Measurements from ENCODE around the gene TTBK2.

The TTBK2 gene

DNA sequence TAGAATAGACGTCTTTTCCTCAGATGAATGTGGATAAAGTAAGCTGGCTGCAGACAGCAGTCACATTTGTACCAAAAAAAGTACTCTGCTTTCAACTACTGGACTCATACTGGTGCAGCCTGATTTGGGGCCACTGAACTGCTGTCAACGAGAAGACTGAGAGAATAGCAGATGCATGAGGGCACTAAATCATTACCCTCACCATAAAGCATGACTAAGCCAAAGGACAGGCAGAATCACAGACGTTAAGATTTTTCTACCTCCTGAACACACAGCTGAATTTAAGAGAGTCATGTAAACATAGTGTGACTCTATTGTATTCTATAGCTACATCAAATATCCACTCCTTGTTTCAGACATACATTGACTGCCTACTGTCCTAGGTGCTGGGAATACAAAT lies 115.8 kb downstream of the TTBK2 start:
- Histone ChIP-seq H3F3A (ENCODE audit: insufficient read depth, low read length) (no peaks in the 10 kb centered on the region), H3K9ac (ENCODE audit: low read length) (no peak overlapping the region)

DNA sequence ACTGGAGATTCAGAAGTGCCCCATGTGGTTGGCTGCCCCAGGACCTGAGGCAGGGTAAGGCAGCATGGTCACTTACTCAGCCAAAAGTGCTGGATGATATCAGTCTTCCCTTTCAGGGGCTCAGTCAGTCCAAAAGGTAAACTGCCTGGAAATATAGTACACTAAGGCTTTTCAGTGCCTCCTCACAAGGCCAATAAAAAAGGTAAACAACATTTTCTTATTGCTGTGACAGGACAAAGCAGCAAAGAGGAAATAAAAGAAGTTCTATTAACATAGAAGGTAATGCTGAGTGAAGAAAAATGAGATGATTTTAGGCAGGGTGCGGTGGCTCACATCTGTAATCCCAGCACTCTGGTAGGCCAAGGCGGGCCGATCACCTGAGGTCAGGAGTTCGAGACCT lies 117.1 kb downstream of the TTBK2 start:
- no peak overlapping the region for H3K27ac ChIP-seq (ENCODE audit: low read depth, low read length, poor library complexity, severe bottlenecking)
- no peaks in the 10 kb centered on the region for H3K79me2 ChIP-seq (ENCODE audit: insufficient read depth, low read length)
- H3F3A ChIP-seq (ENCODE audit: insufficient read depth, low read length) = no peaks in the 10 kb centered on the region
- H3K4me1 ChIP-seq (ENCODE audit: insufficient read depth, low read length, severe bottlenecking) = no peaks in the 10 kb centered on the region
- TF ChIP-seq EZH2 (IDR thresholded peaks at IDR 0.05; ENCODE audit: borderline replicate concordance, low read length) = no peak
- TF ChIP-seq, protein P1, sequence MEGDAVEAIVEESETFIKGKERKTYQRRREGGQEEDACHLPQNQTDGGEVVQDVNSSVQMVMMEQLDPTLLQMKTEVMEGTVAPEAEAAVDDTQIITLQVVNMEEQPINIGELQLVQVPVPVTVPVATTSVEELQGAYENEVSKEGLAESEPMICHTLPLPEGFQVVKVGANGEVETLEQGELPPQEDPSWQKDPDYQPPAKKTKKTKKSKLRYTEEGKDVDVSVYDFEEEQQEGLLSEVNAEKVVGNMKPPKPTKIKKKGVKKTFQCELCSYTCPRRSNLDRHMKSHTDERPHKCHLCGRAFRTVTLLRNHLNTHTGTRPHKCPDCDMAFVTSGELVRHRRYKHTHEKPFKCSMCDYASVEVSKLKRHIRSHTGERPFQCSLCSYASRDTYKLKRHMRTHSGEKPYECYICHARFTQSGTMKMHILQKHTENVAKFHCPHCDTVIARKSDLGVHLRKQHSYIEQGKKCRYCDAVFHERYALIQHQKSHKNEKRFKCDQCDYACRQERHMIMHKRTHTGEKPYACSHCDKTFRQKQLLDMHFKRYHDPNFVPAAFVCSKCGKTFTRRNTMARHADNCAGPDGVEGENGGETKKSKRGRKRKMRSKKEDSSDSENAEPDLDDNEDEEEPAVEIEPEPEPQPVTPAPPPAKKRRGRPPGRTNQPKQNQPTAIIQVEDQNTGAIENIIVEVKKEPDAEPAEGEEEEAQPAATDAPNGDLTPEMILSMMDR (IDR thresholded peaks at IDR 0.05; ENCODE audit: low read length) = no peak
- H3K4me2 ChIP-seq (ENCODE audit: low read length) = no peak overlapping the region
- H3K27me3 ChIP-seq (ENCODE audit: insufficient read depth, low read length) = no peaks in the 10 kb centered on the region
- H3K36me3 ChIP-seq (ENCODE audit: insufficient read depth, low read length) = peaks cover 5% of the 10 kb centered on the region
- no peak overlapping the region for H2AFZ ChIP-seq (ENCODE audit: low read length)
- H3K9me3 ChIP-seq (ENCODE audit: low read length) = no peaks in the 10 kb centered on the region
- no peak overlapping the region for H3K4me3 ChIP-seq (ENCODE audit: low read depth, low read length, poor library complexity, severe bottlenecking)
- H4K20me1 ChIP-seq (ENCODE audit: insufficient read depth, low read length) = no peaks in the 10 kb centered on the region
- H3K9me2 ChIP-seq (ENCODE audit: low read depth, low read length) = no peaks in the 10 kb centered on the region
- no peak overlapping the region for H3K9ac ChIP-seq (ENCODE audit: low read length)

More for the DNA sequence above, 115.8 kb downstream of the TTBK2 start:
- Histone ChIP-seq H3K79me2 (ENCODE audit: insufficient read depth, low read length) (no peaks in the 10 kb centered on the region), H3K9me3 (ENCODE audit: low read length) (no peaks in the 10 kb centered on the region), H2AFZ (ENCODE audit: low read length) (no peak overlapping the region), H3K4me3 (ENCODE audit: low read depth, low read length, poor library complexity, severe bottlenecking) (no peak overlapping the region), H3K27ac (ENCODE audit: low read depth, low read length, poor library complexity, severe bottlenecking) (no peak overlapping the region), H3K4me1 (ENCODE audit: insufficient read depth, low read length, severe bottlenecking) (no peaks in the 10 kb centered on the region), H4K20me1 (ENCODE audit: insufficient read depth, low read length) (no peaks in the 10 kb centered on the region), H3K9me2 (ENCODE audit: low read depth, low read length) (no peaks in the 10 kb centered on the region), H3K36me3 (ENCODE audit: insufficient read depth, low read length) (peaks cover 5% of the 10 kb centered on the region), H3K27me3 (ENCODE audit: insufficient read depth, low read length) (no peaks in the 10 kb centered on the region), H3K4me2 (ENCODE audit: low read length) (no peak overlapping the region)
- no peak for TF ChIP-seq EZH2 (IDR thresholded peaks at IDR 0.05; ENCODE audit: borderline replicate concordance, low read length)
- TF ChIP-seq, protein P1 (IDR thresholded peaks at IDR 0.05; ENCODE audit: low read length) = no peak

DNA sequence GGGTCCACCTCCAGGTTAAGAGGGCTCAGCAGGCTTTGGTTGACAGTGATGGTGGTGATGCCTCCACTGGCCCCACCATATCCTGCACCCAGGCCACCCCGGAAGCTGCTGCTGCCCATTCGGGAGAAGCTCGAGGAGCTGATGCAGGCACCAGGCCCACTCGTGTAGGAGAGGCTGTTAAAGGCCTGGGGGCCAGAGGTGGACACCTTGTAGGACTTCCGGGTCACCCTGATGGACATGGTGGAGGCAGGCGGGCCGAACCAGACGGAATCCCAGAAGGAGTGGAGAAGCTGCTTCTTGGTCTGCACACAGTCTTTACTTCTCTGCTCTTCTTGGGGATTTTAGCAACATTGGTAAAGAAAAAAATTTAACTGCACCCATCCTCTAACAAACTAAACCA lies 118.4 kb downstream of the TTBK2 start:
- no peak overlapping the region for H2AFZ ChIP-seq (ENCODE audit: low read length)
- no peak overlapping the region for H3K4me3 ChIP-seq (ENCODE audit: low read depth, low read length, poor library complexity, severe bottlenecking)
- H3K27me3 ChIP-seq (ENCODE audit: insufficient read depth, low read length) = no peaks in the 10 kb centered on the region
- H3K9me2 ChIP-seq (ENCODE audit: low read depth, low read length) = no peaks in the 10 kb centered on the region
- peaks cover 5% of the 10 kb centered on the region for H3K36me3 ChIP-seq (ENCODE audit: insufficient read depth, low read length)
- no peak overlapping the region for H3K9ac ChIP-seq (ENCODE audit: low read length)
- no peak overlapping the region for H3K4me2 ChIP-seq (ENCODE audit: low read length)
- TF ChIP-seq EZH2 (IDR thresholded peaks at IDR 0.05; ENCODE audit: borderline replicate concordance, low read length) = no peak
- TF ChIP-seq, protein P1 (IDR thresholded peaks at IDR 0.05; ENCODE audit: low read length) = no peak
- no peaks in the 10 kb centered on the region for H3K9me3 ChIP-seq (ENCODE audit: low read length)
- no peaks in the 10 kb centered on the region for H3K79me2 ChIP-seq (ENCODE audit: insufficient read depth, low read length)
- H3K27ac ChIP-seq (ENCODE audit: low read depth, low read length, poor library complexity, severe bottlenecking) = no peak overlapping the region
- H3F3A ChIP-seq (ENCODE audit: insufficient read depth, low read length) = no peaks in the 10 kb centered on the region
- H3K4me1 ChIP-seq (ENCODE audit: insufficient read depth, low read length, severe bottlenecking) = no peaks in the 10 kb centered on the region
- no peaks in the 10 kb centered on the region for H4K20me1 ChIP-seq (ENCODE audit: insufficient read depth, low read length)
